ENCODE measurements around the gene EDEM1. TPM values are rescaled to one million over a fixed set of nuclear protein-coding genes. Genes with fewer than 3 reads are reported as not detected.
A peak's percentile ranks its signal among the peaks of the same experiment; 100 is the strongest.

Gene EDEM1
- total and polyA plus RNA-seq, 2 donors (not counting 1 experiment from before 2014, with no cell fraction given) = 58.3 to 167 TPM

GRCh38 chr3:5162102-5162501, 25.4 kb upstream of the EDEM1 start:
- Histone ChIP-seq H3K27me3 (replicated peaks in 1 of 4; ENCODE audit: control extremely low read depth in 1 of 4, control insufficient read depth in 3 of 4, insufficient read depth in 4 of 4, low read length in 3 of 4) (no peaks in the 10 kb centered on the region), H3K27ac (ENCODE audit: low read length in 2 of 2) (no peak overlapping the region), H3K4me2 (replicated peaks; ENCODE audit: low read depth, low read length, poor library complexity, severe bottlenecking) (no peak overlapping the region), H4K20me1 (ENCODE audit: control insufficient read depth, insufficient read depth, low read length, poor library complexity, severe bottlenecking) (peaks cover 32% of the 10 kb centered on the region), H3K4me3 (ENCODE audit: control extremely low read depth in 1 of 5, extremely low read depth in 1 of 5, insufficient read depth in 1 of 5, low read depth in 2 of 5, low read length in 4 of 5) (no peak overlapping the region), H3K36me3 (replicated peaks in 1 of 2; ENCODE audit: control extremely low read depth in 1 of 2, control insufficient read depth in 1 of 2, extremely low read depth in 1 of 2, insufficient read depth in 2 of 2, low read length in 1 of 2) (no peaks in the 10 kb centered on the region), H3K9ac (ENCODE audit: low read length) (no peak overlapping the region), H3K4me1 (ENCODE audit: control insufficient read depth in 2 of 2, insufficient read depth in 2 of 2, low read length in 2 of 2) (peaks cover 13 to 26% of the 10 kb centered on the region in 2 donors), H3K9me3 (ENCODE audit: control extremely low read depth in 1 of 3, control insufficient read depth in 2 of 3, insufficient read depth in 1 of 3, low read length in 2 of 3) (no peaks in the 10 kb centered on the region), H3K79me2 (ENCODE audit: control insufficient read depth, insufficient read depth, low read length) (peaks cover 91% of the 10 kb centered on the region), H2AFZ (ENCODE audit: insufficient read depth, low read depth, low read length, poor library complexity, severe bottlenecking) (no peak overlapping the region)
- TF ChIP-seq, protein P1, sequence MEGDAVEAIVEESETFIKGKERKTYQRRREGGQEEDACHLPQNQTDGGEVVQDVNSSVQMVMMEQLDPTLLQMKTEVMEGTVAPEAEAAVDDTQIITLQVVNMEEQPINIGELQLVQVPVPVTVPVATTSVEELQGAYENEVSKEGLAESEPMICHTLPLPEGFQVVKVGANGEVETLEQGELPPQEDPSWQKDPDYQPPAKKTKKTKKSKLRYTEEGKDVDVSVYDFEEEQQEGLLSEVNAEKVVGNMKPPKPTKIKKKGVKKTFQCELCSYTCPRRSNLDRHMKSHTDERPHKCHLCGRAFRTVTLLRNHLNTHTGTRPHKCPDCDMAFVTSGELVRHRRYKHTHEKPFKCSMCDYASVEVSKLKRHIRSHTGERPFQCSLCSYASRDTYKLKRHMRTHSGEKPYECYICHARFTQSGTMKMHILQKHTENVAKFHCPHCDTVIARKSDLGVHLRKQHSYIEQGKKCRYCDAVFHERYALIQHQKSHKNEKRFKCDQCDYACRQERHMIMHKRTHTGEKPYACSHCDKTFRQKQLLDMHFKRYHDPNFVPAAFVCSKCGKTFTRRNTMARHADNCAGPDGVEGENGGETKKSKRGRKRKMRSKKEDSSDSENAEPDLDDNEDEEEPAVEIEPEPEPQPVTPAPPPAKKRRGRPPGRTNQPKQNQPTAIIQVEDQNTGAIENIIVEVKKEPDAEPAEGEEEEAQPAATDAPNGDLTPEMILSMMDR (IDR thresholded peaks at IDR 0.05) = no peak
- H3K4me3 Mint-ChIP-seq = peak overlapping the region; percentile 16
- WGBS (ENCODE audit: insufficient coverage) = 94% methylated on average over 1 of the region's 1 CpG
- H3K9me3 Mint-ChIP-seq (ENCODE audit: insufficient read depth) = no peaks in the 10 kb centered on the region
- H3K27me3 Mint-ChIP-seq = no peaks in the 10 kb centered on the region
- peak overlapping the region; percentile 5 for H3K27ac Mint-ChIP-seq
- H3K4me1 Mint-ChIP-seq = peaks cover 66% of the 10 kb centered on the region
- CTCF ChIA-PET = interaction anchor here (1.0 to 1.1 kb wide), 3 partner anchors 25 to 450 kb away, joined by 3 to 5 read pairs (median 3); no protein-coding TSS in a partner anchor
- POLR2A ChIA-PET = interaction anchor here (0.6 kb wide), 1 partner anchor 399 kb away, joined by 3 read pairs; no protein-coding TSS in a partner anchor
- DNase-seq = no peak
- no peak for ATAC-seq (ENCODE audit: low read depth)
- intact Hi-C loops (cut with micrococcal nuclease) = no loop called here

GRCh38 chr3:5165698-5166097, 21.8 kb upstream of the EDEM1 start:
- Histone ChIP-seq H4K20me1 (ENCODE audit: control insufficient read depth, insufficient read depth, low read length, poor library complexity, severe bottlenecking) (peaks cover 15% of the 10 kb centered on the region), H3K4me2 (replicated peaks; ENCODE audit: low read depth, low read length, poor library complexity, severe bottlenecking) (no peak overlapping the region), H3K4me1 (ENCODE audit: control insufficient read depth in 2 of 2, insufficient read depth in 2 of 2, low read length in 2 of 2) (peaks cover 18 to 27% of the 10 kb centered on the region in 2 donors), H3K27me3 (replicated peaks in 1 of 4; ENCODE audit: control extremely low read depth in 1 of 4, control insufficient read depth in 3 of 4, insufficient read depth in 4 of 4, low read length in 3 of 4) (no peaks in the 10 kb centered on the region), H3K27ac (ENCODE audit: low read length in 2 of 2) (no peak overlapping the region), H2AFZ (ENCODE audit: insufficient read depth, low read depth, low read length, poor library complexity, severe bottlenecking) (no peak overlapping the region), H3K36me3 (replicated peaks in 1 of 2; ENCODE audit: control extremely low read depth in 1 of 2, control insufficient read depth in 1 of 2, extremely low read depth in 1 of 2, insufficient read depth in 2 of 2, low read length in 1 of 2) (peaks cover 0 to 3% of the 10 kb centered on the region in 2 experiments), H3K4me3 (ENCODE audit: control extremely low read depth in 1 of 5, extremely low read depth in 1 of 5, insufficient read depth in 1 of 5, low read depth in 2 of 5, low read length in 4 of 5) (no peak overlapping the region), H3K9ac (ENCODE audit: low read length) (no peak overlapping the region), H3K79me2 (ENCODE audit: control insufficient read depth, insufficient read depth, low read length) (peaks cover 84% of the 10 kb centered on the region), H3K9me3 (ENCODE audit: control extremely low read depth in 1 of 3, control insufficient read depth in 2 of 3, insufficient read depth in 1 of 3, low read length in 2 of 3) (no peaks in the 10 kb centered on the region)
- intact Hi-C loops (cut with micrococcal nuclease) = no loop called here
- Mint-ChIP-seq H3K9me3 (ENCODE audit: insufficient read depth) (no peaks in the 10 kb centered on the region), H3K4me3 (no peak overlapping the region), H3K27me3 (no peaks in the 10 kb centered on the region), H3K27ac (no peak overlapping the region), H3K4me1 (peaks cover 67% of the 10 kb centered on the region)
- TF ChIP-seq EZH2 (IDR thresholded peaks at IDR 0.05; ENCODE audit: borderline replicate concordance, insufficient read depth, low read depth, low read length, poor library complexity, severe bottlenecking) = no peak
- TF ChIP-seq, protein P1 (IDR thresholded peaks at IDR 0.05) = no peak
- ATAC-seq (ENCODE audit: low read depth) (no peak), DNase-seq (no peak)
- POLR2A ChIA-PET = interaction anchor here (0.6 kb wide), 1 partner anchor 25 kb away, joined by 3 read pairs; no protein-coding TSS in a partner anchor
- CTCF ChIA-PET = interaction anchor here (0.6 to 1.5 kb wide), 2 partner anchors 28 to 29 kb away, joined by 3 to 4 read pairs; no protein-coding TSS in a partner anchor
- no CpG with 5 or more reads among the region's 4 CpGs for WGBS (ENCODE audit: insufficient coverage)

Measured in B cell (primary cell).